Measurements from ENCODE around the gene TRPM2. TPM values are rescaled to one million over a fixed set of nuclear protein-coding genes. Genes with fewer than 3 reads are reported as not detected.

The TRPM2 gene
- total and polyA plus RNA-seq, 2 of the 8 experiments (the other 6 are each of a cell fraction or from before 2014, with no cell fraction given) = 0.27 to 0.28 TPM

DNA sequence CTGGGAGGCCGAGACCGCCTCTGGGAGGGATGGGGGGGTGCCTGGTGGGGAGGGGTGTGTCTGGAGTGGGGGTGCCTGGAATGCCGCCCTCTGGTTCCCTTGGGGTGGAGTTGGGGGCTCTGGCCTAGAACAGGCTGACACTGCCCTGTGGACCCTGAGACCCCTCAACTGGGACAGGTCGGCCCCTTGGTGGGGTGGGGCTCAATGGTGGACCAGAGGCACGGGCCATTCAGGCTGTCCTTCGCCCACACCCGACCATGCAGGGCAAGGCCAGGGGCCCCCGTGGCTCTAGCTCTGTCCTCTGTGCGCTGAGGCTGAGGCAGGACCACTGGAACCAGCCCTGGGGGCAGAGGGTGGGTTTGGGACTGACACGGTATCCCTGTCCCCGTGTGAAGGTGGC is 38.9 kb upstream of the TRPM2 start:
- H3K27me3 ChIP-seq (replicated peaks in 1 of 4; ENCODE audit: control insufficient read depth in 3 of 4, extremely low read depth in 1 of 4, insufficient read depth in 3 of 4, low read length in 3 of 4) = no peaks in the 10 kb centered on the region
- no peak for TF ChIP-seq RFX5 (IDR thresholded peaks at IDR 0.05; ENCODE audit: borderline replicate concordance, low read depth, low read length)
- TF ChIP-seq, protein P1, sequence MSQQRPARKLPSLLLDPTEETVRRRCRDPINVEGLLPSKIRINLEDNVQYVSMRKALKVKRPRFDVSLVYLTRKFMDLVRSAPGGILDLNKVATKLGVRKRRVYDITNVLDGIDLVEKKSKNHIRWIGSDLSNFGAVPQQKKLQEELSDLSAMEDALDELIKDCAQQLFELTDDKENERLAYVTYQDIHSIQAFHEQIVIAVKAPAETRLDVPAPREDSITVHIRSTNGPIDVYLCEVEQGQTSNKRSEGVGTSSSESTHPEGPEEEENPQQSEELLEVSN (IDR thresholded peaks at IDR 0.05) = no peak
- TF ChIP-seq YY1 (IDR thresholded peaks at IDR 0.05; ENCODE audit: low read depth, low read length) = no peak
- TF ChIP-seq ZNF274 (IDR thresholded peaks at IDR 0.05; ENCODE audit: borderline replicate concordance, extremely low read depth, low read length) = no peak
- no peak for TF ChIP-seq SIRT6 (IDR thresholded peaks at IDR 0.05; ENCODE audit: low read length)
- no peak for TF ChIP-seq BRCA1 (IDR thresholded peaks at IDR 0.05; ENCODE audit: low read depth, low read length)
- TF ChIP-seq GABPA (IDR thresholded peaks at IDR 0.05; ENCODE audit: borderline replicate concordance, insufficient read depth, low read length) = no peak
- TF ChIP-seq KDM5A (IDR thresholded peaks at IDR 0.05; ENCODE audit: low read length) = no peak
- TF ChIP-seq POLR2A (IDR thresholded peaks at IDR 0.05; ENCODE audit: control extremely low read depth in 1 of 2, low read depth in 2 of 2, low read length in 2 of 2) = no peak

More for the DNA sequence above, 38.9 kb upstream of the TRPM2 start:
- Histone ChIP-seq H3K79me1 (ENCODE audit: low read depth, low read length) (no peaks in the 10 kb centered on the region), H2AK5ac (ENCODE audit: low read depth, low read length) (no peak overlapping the region), H2AFZ (ENCODE audit: low read length) (no peak overlapping the region), H3K27ac (ENCODE audit: low read depth, low read length) (no peak overlapping the region; the same call in 1 of the 2 replicates), H3K18ac (ENCODE audit: extremely low read depth, low read length) (no peak overlapping the region), H3K36me3 (ENCODE audit: control insufficient read depth in 2 of 4, insufficient read depth in 4 of 4, low read length in 3 of 4) (peaks cover 0 to 30% (median 11%) of the 10 kb centered on the region in 4 experiments; a peak in 6 of 8 replicates), H4K91ac (replicated peaks; ENCODE audit: insufficient read length, low read length) (no peak overlapping the region), H3K9me3 (ENCODE audit: insufficient read depth in 2 of 2, low read depth in 1 of 2, low read length in 1 of 2) (no peaks in the 10 kb centered on the region), H2BK20ac (ENCODE audit: low read length) (no peak overlapping the region), H4K8ac (ENCODE audit: extremely low read depth, insufficient read depth, low read length) (no peak overlapping the region; the same call in 1 of the 2 replicates), H3K4me3 (ENCODE audit: extremely low read depth in 1 of 4, insufficient read depth in 2 of 4, low read depth in 3 of 4, low read length in 4 of 4) (no peak overlapping the region), H3K56ac (replicated peaks; ENCODE audit: insufficient read length, low read depth, low read length) (no peak overlapping the region), H3K9ac (replicated peaks in 1 of 4; ENCODE audit: extremely low read depth in 1 of 4, low read depth in 3 of 4, low read length in 3 of 4) (no peak overlapping the region), H2BK12ac (ENCODE audit: low read depth, low read length) (no peak overlapping the region; the same call in 1 of the 2 replicates), H3K79me2 (ENCODE audit: control insufficient read depth in 1 of 2, insufficient read depth in 2 of 2, low read length in 2 of 2) (no peaks in the 10 kb centered on the region), H3K4me1 (replicated peaks in 1 of 4; ENCODE audit: control insufficient read depth in 3 of 4, insufficient read depth in 4 of 4, low read length in 3 of 4) (no peaks in the 10 kb centered on the region), H2BK5ac (ENCODE audit: low read depth, low read length) (peak overlapping the region; percentile 44; the same call in 1 of the 2 replicates), H3K23ac (ENCODE audit: insufficient read length) (no peak overlapping the region), H3K23me2 (ENCODE audit: low read depth, low read length) (no peaks in the 10 kb centered on the region), H3K14ac (ENCODE audit: insufficient read length) (no peak overlapping the region), H3K4me2 (ENCODE audit: insufficient read depth in 1 of 2, low read depth in 2 of 2, low read length in 2 of 2) (no peak overlapping the region), H2BK120ac (replicated peaks; ENCODE audit: low read depth, low read length) (no peak overlapping the region), H2BK15ac (ENCODE audit: low read length) (no peak overlapping the region), H4K5ac (ENCODE audit: insufficient read length, low read depth, low read length) (no peak overlapping the region), H3K4ac (replicated peaks; ENCODE audit: insufficient read length, low read depth, low read length) (no peak overlapping the region), H4K20me1 (replicated peaks in 1 of 2; ENCODE audit: control insufficient read depth in 1 of 2, insufficient read depth in 2 of 2, low read length in 2 of 2) (peaks cover 0 to 14% of the 10 kb centered on the region in 2 experiments)
- ChIA-PET POLR2A (ENCODE audit: partially characterized antibody) (interaction anchor here (1.3 to 2.1 kb wide), 3 partner anchors 13 to 19 kb away, joined by 4 to 6 read pairs (median 5); no protein-coding TSS in a partner anchor), CTCF (ENCODE audit: partially characterized antibody) (interaction anchor here (0.9 to 1.0 kb wide), 2 partner anchors 10 to 13 kb away, joined by 3 read pairs; no protein-coding TSS in a partner anchor)
- 81% methylated on average over 8 of the region's 11 CpGs; no CpG with 5 or more reads in 1 of the 2 experiments for WGBS, 2 experiments (ENCODE audit: extremely low coverage in 1 of 2, insufficient coverage in 1 of 2, insufficient read length in 1 of 2, insufficient replicate concordance in 2 of 2, low coverage in 1 of 2, low lambda C conversion rate in 2 of 2, missing lambda C conversion rate in 1 of 2)
- DNase-seq (ENCODE audit: low read depth in 1 of 2, low spot score in 2 of 2) (no peak), FAIRE-seq (no peak)

Measured in H1 (cell line).